ENCODE results near the gene UBA1. TPM values are rescaled to one million over a fixed set of nuclear protein-coding genes. Genes with fewer than 3 reads are reported as not detected.
"Not testable (repeated sequence)": the region's sequence is repeated elsewhere in the genome, so short reads cannot be mapped to it uniquely, and the experiment has no call there.

Gene UBA1
- total and polyA plus RNA-seq, 10 donors = 57.7 to 207 (median 191) TPM

DNA sequence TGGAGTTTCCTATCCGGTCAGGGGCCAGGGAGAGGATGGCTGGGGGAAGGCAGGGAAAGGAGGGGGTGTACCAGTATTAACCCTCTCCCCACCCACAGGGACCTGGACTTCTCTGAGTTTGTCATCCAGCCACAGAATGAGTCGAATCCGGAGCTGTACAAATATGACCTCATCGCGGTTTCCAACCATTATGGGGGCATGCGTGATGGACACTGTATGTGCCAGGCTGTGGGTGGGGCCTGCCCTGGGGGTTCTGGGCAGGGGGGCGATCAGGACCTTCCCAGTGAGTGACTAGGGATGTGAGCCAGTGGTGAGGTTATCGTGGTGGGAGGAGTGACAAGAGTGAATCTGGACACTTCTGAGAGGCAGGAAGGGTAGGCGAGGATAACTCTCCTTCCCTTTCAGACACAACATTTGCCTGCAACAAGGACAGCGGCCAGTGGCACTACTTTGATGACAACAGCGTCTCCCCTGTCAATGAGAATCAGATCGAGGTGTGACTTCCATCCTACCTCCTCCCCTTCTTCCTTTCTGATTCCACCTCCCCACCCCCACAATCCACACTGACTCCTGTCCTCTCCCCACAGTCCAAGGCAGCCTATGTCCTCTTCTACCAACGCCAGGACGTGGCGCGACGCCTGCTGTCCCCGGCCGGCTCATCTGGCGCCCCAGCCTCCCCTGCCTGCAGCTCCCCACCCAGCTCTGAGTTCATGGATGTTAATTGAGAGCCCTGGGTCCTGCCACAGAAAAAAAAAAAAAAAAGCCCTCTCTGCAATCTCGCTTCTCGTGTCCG lies 53.8 kb downstream of the UBA1 start:
- DNase-seq = peak; percentile 56
- H3K36me3 ChIP-seq = peaks cover 0 to 68% (median 29%) of the 10 kb centered on the region in 6 donors

DNA sequence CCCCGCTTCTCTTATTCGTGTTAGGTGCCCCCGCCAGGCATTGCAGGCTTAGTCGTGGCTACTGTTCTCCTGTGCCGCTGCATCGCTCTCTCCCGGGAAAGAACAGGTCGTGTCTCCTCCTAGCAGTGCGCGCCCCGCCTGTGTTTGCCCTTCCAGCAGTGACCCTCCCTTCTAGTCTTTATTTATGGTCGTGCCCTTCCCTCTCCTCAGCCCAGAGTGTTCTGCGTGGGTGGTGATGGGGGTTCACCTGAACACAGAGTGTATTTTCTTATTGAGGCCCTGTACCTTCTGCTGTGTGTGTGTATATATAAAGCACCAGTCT lies 54.3 kb downstream of the UBA1 start:
- H3K9me3 ChIP-seq = peaks cover 0 to 3% (median 0%) of the 10 kb centered on the region in 8 donors
- H3K4me3 ChIP-seq = no peak overlapping the region
- no peaks in the 10 kb centered on the region for H3K4me1 ChIP-seq
- H3K27ac ChIP-seq = no peak overlapping the region
- WGBS, 5 donors = 79 to 92% (median 89%) methylated on average over 12 to 13 of the region's 13 CpGs
- TF ChIP-seq POLR2A (IDR thresholded peaks at IDR 0.05) = no peak
- TF ChIP-seq POLR2AphosphoS5 (IDR thresholded peaks at IDR 0.05) = no peak
- TF ChIP-seq, protein P1, sequence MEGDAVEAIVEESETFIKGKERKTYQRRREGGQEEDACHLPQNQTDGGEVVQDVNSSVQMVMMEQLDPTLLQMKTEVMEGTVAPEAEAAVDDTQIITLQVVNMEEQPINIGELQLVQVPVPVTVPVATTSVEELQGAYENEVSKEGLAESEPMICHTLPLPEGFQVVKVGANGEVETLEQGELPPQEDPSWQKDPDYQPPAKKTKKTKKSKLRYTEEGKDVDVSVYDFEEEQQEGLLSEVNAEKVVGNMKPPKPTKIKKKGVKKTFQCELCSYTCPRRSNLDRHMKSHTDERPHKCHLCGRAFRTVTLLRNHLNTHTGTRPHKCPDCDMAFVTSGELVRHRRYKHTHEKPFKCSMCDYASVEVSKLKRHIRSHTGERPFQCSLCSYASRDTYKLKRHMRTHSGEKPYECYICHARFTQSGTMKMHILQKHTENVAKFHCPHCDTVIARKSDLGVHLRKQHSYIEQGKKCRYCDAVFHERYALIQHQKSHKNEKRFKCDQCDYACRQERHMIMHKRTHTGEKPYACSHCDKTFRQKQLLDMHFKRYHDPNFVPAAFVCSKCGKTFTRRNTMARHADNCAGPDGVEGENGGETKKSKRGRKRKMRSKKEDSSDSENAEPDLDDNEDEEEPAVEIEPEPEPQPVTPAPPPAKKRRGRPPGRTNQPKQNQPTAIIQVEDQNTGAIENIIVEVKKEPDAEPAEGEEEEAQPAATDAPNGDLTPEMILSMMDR (IDR thresholded peaks at IDR 0.05 in 8 of 11, conservative IDR thresholded peaks at IDR 0.05 in 3 of 11) = no peak
- H3K27me3 ChIP-seq (replicated peaks in 1 of 7) = peaks cover 0 to 5% (median 0%) of the 10 kb centered on the region in 7 donors
- peaks cover 0 to 62% (median 27%) of the 10 kb centered on the region in 6 donors for H3K36me3 ChIP-seq
- DNase-seq = peak; percentile 41
- intact Hi-C loops (cut with DNase I; ENCODE audit: low total_unique reads) = no loop called here

More for the DNA sequence above, 53.8 kb downstream of the UBA1 start:
- H3K4me1 ChIP-seq = no peaks in the 10 kb centered on the region
- no peak overlapping the region for H3K27ac ChIP-seq
- intact Hi-C loops (cut with DNase I; ENCODE audit: low total_unique reads) = no loop called here
- no peaks in the 10 kb centered on the region for H3K9me3 ChIP-seq
- no peak overlapping the region for H3K4me3 ChIP-seq
- TF ChIP-seq POLR2AphosphoS5 (IDR thresholded peaks at IDR 0.05) (no peak), POLR2A (IDR thresholded peaks at IDR 0.05) (no peak)
- TF ChIP-seq, protein P1 (IDR thresholded peaks at IDR 0.05 in 8 of 11, conservative IDR thresholded peaks at IDR 0.05 in 3 of 11) = no peak
- peaks cover 0 to 5% (median 0%) of the 10 kb centered on the region in 7 donors for H3K27me3 ChIP-seq (replicated peaks in 1 of 7)
- WGBS, 5 donors = 80 to 95% (median 87%) methylated on average over 15 to 23 of the region's 23 CpGs

DNA sequence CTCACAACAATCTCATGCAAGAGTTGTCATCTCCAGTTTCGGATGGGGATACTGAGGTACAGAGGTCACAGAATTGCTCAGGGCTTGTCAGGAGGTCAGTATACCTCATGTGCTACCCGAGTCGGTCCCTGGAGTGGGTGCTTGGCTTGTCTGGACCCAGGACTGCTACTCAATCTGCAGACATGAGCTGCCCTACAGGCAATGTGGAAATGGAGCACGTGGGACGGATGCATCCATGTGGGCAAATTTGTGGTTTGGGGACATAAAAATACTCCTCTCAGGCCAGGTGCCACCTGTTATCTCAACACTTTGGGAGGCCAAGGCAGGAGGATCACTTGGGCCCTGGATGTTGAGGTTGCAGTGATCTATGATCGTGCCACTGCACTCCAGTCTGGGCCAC lies 54.9 kb downstream of the UBA1 start:
- H3K4me3 ChIP-seq = no peak overlapping the region
- intact Hi-C loops (cut with DNase I; ENCODE audit: low total_unique reads) = no loop called here
- H3K27me3 ChIP-seq (replicated peaks in 1 of 7) = peaks cover 0 to 5% (median 0%) of the 10 kb centered on the region in 7 donors
- peak; percentile 25 for DNase-seq
- no peak for TF ChIP-seq POLR2AphosphoS5 (IDR thresholded peaks at IDR 0.05)
- TF ChIP-seq, protein P1 (IDR thresholded peaks at IDR 0.05 in 8 of 11, conservative IDR thresholded peaks at IDR 0.05 in 3 of 11) = no peak
- no peak for TF ChIP-seq POLR2A (IDR thresholded peaks at IDR 0.05)
- no peaks in the 10 kb centered on the region for H3K4me1 ChIP-seq
- 78 to 100% (median 87%) methylated on average over 1 to 6 of the region's 6 CpGs for WGBS, 5 donors
- H3K27ac ChIP-seq = no peak overlapping the region
- H3K36me3 ChIP-seq = peaks cover 0 to 56% (median 25%) of the 10 kb centered on the region in 6 donors
- peaks cover 0 to 8% (median 0%) of the 10 kb centered on the region in 8 donors for H3K9me3 ChIP-seq

DNA sequence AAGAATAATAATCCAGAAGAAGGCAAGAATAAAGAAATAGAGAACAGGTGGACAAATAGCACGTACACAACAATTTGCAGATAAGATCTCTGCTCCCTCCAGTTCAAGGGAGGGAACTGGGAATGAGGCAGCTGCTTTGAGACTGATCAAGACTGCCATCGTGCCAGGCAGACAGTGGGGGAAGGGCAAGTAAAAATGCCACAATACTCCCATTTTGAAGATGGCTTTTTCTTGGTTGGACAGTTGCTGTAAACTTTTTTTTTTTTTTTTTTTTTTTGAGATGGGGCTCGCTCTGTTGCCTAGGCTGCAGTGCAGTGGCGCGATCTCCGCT lies 56.4 kb downstream of the UBA1 start:
- intact Hi-C loops (cut with DNase I; ENCODE audit: low total_unique reads) = no loop called here
- WGBS, 5 donors = 85 to 94% (median 90%) methylated on average over 5 to 6 of the region's 6 CpGs
- Histone ChIP-seq H3K4me1 (no peaks in the 10 kb centered on the region), H3K4me3 (no peak overlapping the region), H3K36me3 (peaks cover 0 to 42% (median 18%) of the 10 kb centered on the region in 6 donors), H3K27me3 (replicated peaks in 1 of 7) (no peaks in the 10 kb centered on the region), H3K9me3 (peaks cover 0 to 19% (median 0%) of the 10 kb centered on the region in 8 donors), H3K27ac (no peak overlapping the region)
- no peak for TF ChIP-seq POLR2AphosphoS5 (IDR thresholded peaks at IDR 0.05)
- no peak for TF ChIP-seq POLR2A (IDR thresholded peaks at IDR 0.05)
- TF ChIP-seq, protein P1 (IDR thresholded peaks at IDR 0.05 in 8 of 11, conservative IDR thresholded peaks at IDR 0.05 in 3 of 11) = no peak
- no peak for DNase-seq

DNA sequence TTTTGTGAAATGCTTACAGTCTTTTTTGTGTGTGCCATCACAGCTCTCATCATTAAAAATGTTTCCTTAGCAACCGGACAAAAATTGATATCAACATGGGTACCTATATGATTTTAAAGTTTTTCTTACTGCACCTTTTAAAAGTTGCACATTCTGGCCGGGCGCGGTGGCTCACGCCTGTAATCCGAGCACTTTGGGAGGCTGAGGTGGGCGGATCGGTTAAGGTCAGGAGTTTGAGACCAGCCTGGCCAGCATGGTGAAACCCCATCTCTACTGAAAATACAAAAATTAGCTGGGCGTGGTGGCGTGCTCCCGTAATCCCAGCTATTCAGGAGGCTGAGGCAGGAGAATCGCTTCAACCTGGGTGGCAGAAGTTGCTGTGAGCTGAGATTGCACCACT lies 64.0 kb downstream of the UBA1 start:
- H3K27me3 ChIP-seq (replicated peaks in 1 of 7) = peaks cover 0 to 12% (median 0%) of the 10 kb centered on the region in 7 donors
- intact Hi-C loops (cut with DNase I; ENCODE audit: low total_unique reads); H3K4me1 ChIP-seq; H3K36me3 ChIP-seq; H3K27ac ChIP-seq; H3K4me3 ChIP-seq: not testable (repeated sequence)
- DNase-seq = peak; percentile 17
- WGBS, 5 donors = 91 to 99% (median 92%) methylated on average over 12 of the region's 12 CpGs
- H3K9me3 ChIP-seq = peaks cover 0 to 19% (median 0%) of the 10 kb centered on the region in 8 donors

All from spleen (tissue), 11 donors.